Esophagus muscularis mucosa (tissue), 4 donors: ENCODE results near the gene ATP11A.

Source experiments
- EP300 ChIP-seq: sonication (generic); formaldehyde crosslinking; IDR thresholded peaks from one replicate; pipeline ENCODE4 v1.6.1; 2017; ENCODE audit warnings: antibody characterized with exemption
- POLR2A ChIP-seq: fragments of 450-650 bp; IDR thresholded peaks from one replicate; pipeline ENCODE4 v1.6.1; 2017; ENCODE audit warnings: antibody characterized with exemption, moderate library complexity, mild to moderate bottlenecking, low read depth
- TF ChIP-seq, protein P1 (sequence below), 3 experiments: fragments of 200-600 bp in 2 of 3; fragments of 450-650 bp in 1 of 3; sonication (generic) in 2 of 3; IDR thresholded peaks; one replicate each; pipeline ENCODE4 v1.5.1; 2017 to 2019; ENCODE audit warnings: antibody characterized with exemption in 3 of 3, mild to moderate bottlenecking in 2 of 3, moderate library complexity in 1 of 3

DNA sequence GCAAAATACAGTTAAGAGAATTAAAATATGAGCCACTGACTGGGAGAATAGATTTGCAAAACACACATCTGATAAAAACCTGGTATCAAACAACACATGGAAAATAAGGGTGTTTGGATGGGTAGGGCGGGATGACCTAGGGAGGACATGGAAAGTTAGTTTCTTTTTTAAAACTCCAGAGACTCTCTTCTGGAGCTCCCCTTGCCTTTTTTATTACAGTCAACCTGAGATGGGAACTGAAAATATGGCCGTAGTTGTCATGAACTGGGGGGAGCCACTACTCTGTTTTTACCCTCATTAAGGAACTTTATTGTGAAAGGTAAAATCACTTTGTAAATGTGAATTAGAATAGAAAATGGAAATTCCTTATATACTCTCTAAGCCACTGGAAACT is 113.0 kb downstream of the ATP11A start:
- TF ChIP-seq POLR2A (no peak), EP300 (no peak)
- TF ChIP-seq, protein P1, sequence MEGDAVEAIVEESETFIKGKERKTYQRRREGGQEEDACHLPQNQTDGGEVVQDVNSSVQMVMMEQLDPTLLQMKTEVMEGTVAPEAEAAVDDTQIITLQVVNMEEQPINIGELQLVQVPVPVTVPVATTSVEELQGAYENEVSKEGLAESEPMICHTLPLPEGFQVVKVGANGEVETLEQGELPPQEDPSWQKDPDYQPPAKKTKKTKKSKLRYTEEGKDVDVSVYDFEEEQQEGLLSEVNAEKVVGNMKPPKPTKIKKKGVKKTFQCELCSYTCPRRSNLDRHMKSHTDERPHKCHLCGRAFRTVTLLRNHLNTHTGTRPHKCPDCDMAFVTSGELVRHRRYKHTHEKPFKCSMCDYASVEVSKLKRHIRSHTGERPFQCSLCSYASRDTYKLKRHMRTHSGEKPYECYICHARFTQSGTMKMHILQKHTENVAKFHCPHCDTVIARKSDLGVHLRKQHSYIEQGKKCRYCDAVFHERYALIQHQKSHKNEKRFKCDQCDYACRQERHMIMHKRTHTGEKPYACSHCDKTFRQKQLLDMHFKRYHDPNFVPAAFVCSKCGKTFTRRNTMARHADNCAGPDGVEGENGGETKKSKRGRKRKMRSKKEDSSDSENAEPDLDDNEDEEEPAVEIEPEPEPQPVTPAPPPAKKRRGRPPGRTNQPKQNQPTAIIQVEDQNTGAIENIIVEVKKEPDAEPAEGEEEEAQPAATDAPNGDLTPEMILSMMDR (IDR thresholded peaks at IDR 0.05) = no peak
